Measurements from ENCODE around the gene SF3A2.

DNA sequence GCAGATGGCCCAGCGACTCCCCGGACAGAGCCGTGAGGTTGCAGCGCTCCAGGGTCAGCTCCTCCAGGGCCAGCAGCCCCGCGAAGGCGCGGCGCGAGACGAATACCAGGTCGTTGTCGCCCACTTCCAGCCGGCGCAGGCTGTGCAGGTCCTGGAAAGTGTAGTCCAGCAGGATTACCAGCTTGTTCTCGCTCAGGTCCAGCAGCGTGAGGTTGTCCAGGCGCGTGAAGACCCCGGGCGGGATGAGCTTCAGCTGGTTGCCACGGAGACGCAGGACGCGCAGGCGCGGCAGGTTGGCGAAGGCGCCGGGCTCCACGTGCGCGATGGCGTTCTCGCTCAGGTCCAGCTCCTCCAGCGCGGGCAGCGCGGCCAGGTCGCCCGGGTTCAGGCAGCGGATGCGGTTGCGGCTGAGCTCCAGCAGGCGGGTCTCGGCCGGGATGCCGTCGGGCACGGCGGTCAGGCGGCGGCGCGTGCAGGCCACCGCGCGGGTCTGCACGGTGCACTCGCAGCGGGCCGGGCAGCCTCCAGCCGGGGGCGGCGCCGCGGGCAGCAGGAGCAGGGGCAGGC, 54.6 kb downstream of the SF3A2 start:
- TF ChIP-seq, protein P1, sequence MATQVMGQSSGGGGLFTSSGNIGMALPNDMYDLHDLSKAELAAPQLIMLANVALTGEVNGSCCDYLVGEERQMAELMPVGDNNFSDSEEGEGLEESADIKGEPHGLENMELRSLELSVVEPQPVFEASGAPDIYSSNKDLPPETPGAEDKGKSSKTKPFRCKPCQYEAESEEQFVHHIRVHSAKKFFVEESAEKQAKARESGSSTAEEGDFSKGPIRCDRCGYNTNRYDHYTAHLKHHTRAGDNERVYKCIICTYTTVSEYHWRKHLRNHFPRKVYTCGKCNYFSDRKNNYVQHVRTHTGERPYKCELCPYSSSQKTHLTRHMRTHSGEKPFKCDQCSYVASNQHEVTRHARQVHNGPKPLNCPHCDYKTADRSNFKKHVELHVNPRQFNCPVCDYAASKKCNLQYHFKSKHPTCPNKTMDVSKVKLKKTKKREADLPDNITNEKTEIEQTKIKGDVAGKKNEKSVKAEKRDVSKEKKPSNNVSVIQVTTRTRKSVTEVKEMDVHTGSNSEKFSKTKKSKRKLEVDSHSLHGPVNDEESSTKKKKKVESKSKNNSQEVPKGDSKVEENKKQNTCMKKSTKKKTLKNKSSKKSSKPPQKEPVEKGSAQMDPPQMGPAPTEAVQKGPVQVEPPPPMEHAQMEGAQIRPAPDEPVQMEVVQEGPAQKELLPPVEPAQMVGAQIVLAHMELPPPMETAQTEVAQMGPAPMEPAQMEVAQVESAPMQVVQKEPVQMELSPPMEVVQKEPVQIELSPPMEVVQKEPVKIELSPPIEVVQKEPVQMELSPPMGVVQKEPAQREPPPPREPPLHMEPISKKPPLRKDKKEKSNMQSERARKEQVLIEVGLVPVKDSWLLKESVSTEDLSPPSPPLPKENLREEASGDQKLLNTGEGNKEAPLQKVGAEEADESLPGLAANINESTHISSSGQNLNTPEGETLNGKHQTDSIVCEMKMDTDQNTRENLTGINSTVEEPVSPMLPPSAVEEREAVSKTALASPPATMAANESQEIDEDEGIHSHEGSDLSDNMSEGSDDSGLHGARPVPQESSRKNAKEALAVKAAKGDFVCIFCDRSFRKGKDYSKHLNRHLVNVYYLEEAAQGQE (IDR thresholded peaks at IDR 0.05; ENCODE audit: borderline replicate concordance) = no peak
- TF ChIP-seq CTCF (IDR thresholded peaks at IDR 0.05; ENCODE audit: poor library complexity, severe bottlenecking) (peak; percentile 44), POLR2AphosphoS5 (IDR thresholded peaks at IDR 0.05) (no peak), TAF1 (IDR thresholded peaks at IDR 0.05; ENCODE audit: low read depth) (no peak), EZH2 (IDR thresholded peaks at IDR 0.05; ENCODE audit: borderline replicate concordance, insufficient read depth, low read length, poor library complexity, severe bottlenecking) (peak; percentile 95), EP300 (conservative IDR thresholded peaks at IDR 0.05; ENCODE audit: poor library complexity, severe bottlenecking) (no peak), RAD21 (conservative IDR thresholded peaks at IDR 0.05) (no peak), SMC3 (conservative IDR thresholded peaks at IDR 0.05; ENCODE audit: poor library complexity) (peak; percentile 32), MXI1 (conservative IDR thresholded peaks at IDR 0.05; ENCODE audit: poor library complexity, severe bottlenecking) (peak; percentile 99)

Data from neural cell (in vitro differentiated cells).